HepG2 (cell line): ENCODE data around the gene TGM1. TPM values are rescaled to one million over a fixed set of nuclear protein-coding genes. Genes with fewer than 3 reads are reported as not detected.

Experiments used
- CSRNP1 ChIP-seq: sonication (generic); formaldehyde crosslinking; IDR thresholded peaks from 2 replicates; pipeline ENCODE4 v1.8.1; 2023; ENCODE audit warnings: mild to moderate bottlenecking, missing genetic modification reagents
- EP300 ChIP-seq, 3 experiments: sonication (generic) in 1 of 3; formaldehyde crosslinking in 1 of 3; IDR thresholded peaks; 2 replicates each; pipeline versions ENCODE4 v1.5.1 to v1.6.1; 2011 to 2020; ENCODE audit warnings: low read depth in 2 of 3, low read length in 2 of 3, borderline replicate concordance in 1 of 3, improper control_type of control experiment in 1 of 3, mild to moderate bottlenecking in 1 of 3, missing genetic modification reagents in 1 of 3, moderate library complexity in 1 of 3
- FIP1L1 ChIP-seq: fragments of 200-400 bp; formaldehyde crosslinking; IDR thresholded peaks from 2 replicates; pipeline ENCODE4 v1.6.1; 2018; ENCODE audit warnings: low read depth, mild to moderate bottlenecking, low read length, moderate library complexity, borderline replicate concordance; ENCODE audit not compliant: insufficient read depth
- HNRNPH1 ChIP-seq: fragments of 200-400 bp; formaldehyde crosslinking; optimal IDR thresholded peaks from 2 replicates; pipeline ENCODE3; 2017; ENCODE audit warnings: mild to moderate bottlenecking, low read depth, low read length
- MTA3 ChIP-seq: sonication (generic); formaldehyde crosslinking; IDR thresholded peaks from 2 replicates; pipeline ENCODE4 v1.4.0; 2020; ENCODE audit warnings: missing genetic modification reagents
- NFIB ChIP-seq: sonication (generic); formaldehyde crosslinking; IDR thresholded peaks from 2 replicates; pipeline ENCODE4 v1.9.0; 2021; ENCODE audit warnings: missing genetic modification reagents, mild to moderate bottlenecking, borderline replicate concordance
- PAWR ChIP-seq: sonication (generic); formaldehyde crosslinking; IDR thresholded peaks from 2 replicates; pipeline ENCODE4 v1.4.0; 2020; ENCODE audit warnings: missing genetic modification reagents, mild to moderate bottlenecking, borderline replicate concordance
- PHF21A ChIP-seq: sonication (generic); formaldehyde crosslinking; IDR thresholded peaks from 2 replicates; pipeline ENCODE4 v1.5.0; 2020; ENCODE audit warnings: mild to moderate bottlenecking, missing genetic modification reagents
- POGK ChIP-seq: sonication (generic); formaldehyde crosslinking; conservative IDR thresholded peaks from 2 replicates; pipeline ENCODE4 v1.8.0; 2022; ENCODE audit warnings: mild to moderate bottlenecking, moderate library complexity, missing genetic modification reagents
- RFX1 ChIP-seq: fragments of 450-650 bp; IDR thresholded peaks from 2 replicates; pipeline ENCODE4 v1.6.1; 2017
- RNF2 ChIP-seq: fragments of 450-650 bp; conservative IDR thresholded peaks from 2 replicates; pipeline ENCODE4 v1.6.1; 2016; ENCODE audit warnings: low read depth
- SP2 ChIP-seq: sonication (generic); formaldehyde crosslinking; IDR thresholded peaks from 2 replicates; pipeline ENCODE4 v1.5.1; 2020; ENCODE audit warnings: mild to moderate bottlenecking, missing genetic modification reagents
- ZKSCAN8 ChIP-seq: IDR thresholded peaks from 2 replicates; pipeline ENCODE4 v1.6.1; 2016; ENCODE audit warnings: borderline replicate concordance, missing genetic modification reagents, missing compliant biosample characterization
- ZNF160 ChIP-seq: sonication (generic); formaldehyde crosslinking; IDR thresholded peaks from 2 replicates; pipeline ENCODE4 v1.8.0; 2022; ENCODE audit warnings: mild to moderate bottlenecking, inconsistent platforms, missing genetic modification reagents
- ZNF260 ChIP-seq: sonication (generic); formaldehyde crosslinking; IDR thresholded peaks from 2 replicates; pipeline ENCODE4 v1.4.0; 2020; ENCODE audit warnings: missing genetic modification reagents, low read depth, mild to moderate bottlenecking, borderline replicate concordance
- ZNF296 ChIP-seq: sonication (generic); formaldehyde crosslinking; conservative IDR thresholded peaks from 2 replicates; pipeline ENCODE4 v1.5.0; 2020; ENCODE audit warnings: mild to moderate bottlenecking, missing genetic modification reagents
- ZNF317 ChIP-seq: sonication (generic); formaldehyde crosslinking; IDR thresholded peaks from 2 replicates; pipeline ENCODE4 v1.5.0; 2020; ENCODE audit warnings: mild to moderate bottlenecking, missing genetic modification reagents
- ZNF441 ChIP-seq: sonication (generic); formaldehyde crosslinking; IDR thresholded peaks from 2 replicates; pipeline ENCODE4 v1.7.0; 2021; ENCODE audit warnings: missing genetic modification reagents, borderline replicate concordance
- ZNF510 ChIP-seq: sonication (generic); formaldehyde crosslinking; IDR thresholded peaks from 2 replicates; pipeline ENCODE4 v1.4.0; 2020; ENCODE audit warnings: low read depth, mild to moderate bottlenecking, missing genetic modification reagents
- ZNF569 ChIP-seq: sonication (generic); formaldehyde crosslinking; IDR thresholded peaks from 2 replicates; pipeline ENCODE4 v1.5.0; 2020; ENCODE audit warnings: mild to moderate bottlenecking, missing genetic modification reagents, moderate library complexity, borderline replicate concordance
- ZNF770 ChIP-seq: sonication (generic); formaldehyde crosslinking; IDR thresholded peaks from 2 replicates; pipeline ENCODE4 v1.5.0; 2020; ENCODE audit warnings: mild to moderate bottlenecking, missing genetic modification reagents
- ZNF850 ChIP-seq: sonication (generic); formaldehyde crosslinking; conservative IDR thresholded peaks from 2 replicates; pipeline ENCODE4 v1.9.0; 2021; ENCODE audit warnings: mild to moderate bottlenecking, missing genetic modification reagents
- polyA plus RNA-seq, 8 experiments: library from polyadenylated mRNA; depleted of rRNA in 3 of 8; stranded (reverse) in 7 of 8; unstranded in 1 of 8; fragments of >200 nt; fragmentation: Illumina TruSeq in 4 of 8; extraction: Trizol in 4 of 8; gene quantifications; 2 replicates each; pipeline versions ENCODE4 v1.2.1 to v1.2.3, GENCODE V29; 2011 to 2016; ENCODE audit warnings: low read depth in 4 of 8, missing spikeins in 1 of 8, mixed read lengths in 1 of 8; ENCODE audit not compliant: insufficient read depth in 1 of 8
- total RNA-seq, 5 experiments: library from RNA; depleted of rRNA; stranded (reverse); fragments of >200 nt; fragmentation: Illumina TruSeq; extraction: Trizol; gene quantifications; 2 replicates each; pipeline ENCODE4 v1.2.3, GENCODE V29; 2016; ENCODE audit warnings: low read depth in 1 of 5

TGM1 gene
- total and polyA plus RNA-seq, 2 of the 13 experiments (the other 11 are each of a cell fraction or from before 2014, with no cell fraction given): 3.2 to 10.6 TPM

- TF ChIP-seq ZNF441 (peak; percentile 31; the same call in 1 of the 2 replicates), ZNF260 (no peak), ZNF510 (CRISPR knock-in tag) (peak; percentile 85), ZNF317 (peak; percentile 83), ZKSCAN8 (CRISPR knock-in tag) (peak; percentile 44; the same call in 1 of the 2 replicates), ZNF770 (CRISPR knock-in tag) (no peak), EP300 (IDR thresholded peaks at IDR 0.05; ENCODE audit: low read depth in 2 of 2, low read length in 2 of 2) (no peak), EP300 (CRISPR knock-in tag; IDR thresholded peaks at IDR 0.05; ENCODE audit: borderline replicate concordance) (peak; percentile 41), POGK (CRISPR knock-in tag) (peak; percentile 86), FIP1L1 (0 out of 2 replicates have a peak, but pooled peaks have one; percentile 22), RNF2 (peak; percentile 89), SP2 (CRISPR knock-in tag) (peak; percentile 23; the same call in 1 of the 2 replicates), HNRNPH1 (no peak), RFX1 (0 out of 2 replicates have a peak, but pooled peaks have one; percentile 7), PAWR (CRISPR knock-in tag) (0 out of 2 replicates have a peak, but pooled peaks have one; percentile 72), MTA3 (CRISPR knock-in tag) (0 out of 2 replicates have a peak, but pooled peaks have one; percentile 54), ZNF569 (CRISPR knock-in tag) (no peak), ZNF850 (CRISPR knock-in tag) (0 out of 2 replicates have a peak, but pooled peaks have one; percentile 84), ZNF160 (CRISPR knock-in tag) (no peak; the same call in none of the 2 replicates), CSRNP1 (CRISPR knock-in tag) (peak; percentile 87), ZNF296 (CRISPR knock-in tag) (no peak; the same call in 1 of the 2 replicates), NFIB (no peak), PHF21A (CRISPR knock-in tag) (peak; percentile 68; the same call in 1 of the 2 replicates)
Observed at GRCh38 chr14:24232645-24233537, 30.1 kb downstream of the TGM1 start, which contains the start of gene GMPR2 (continued).
